HK-2 (cell line): ENCODE data around the gene PLIN5.

ENCODE experiments used
- DNase-seq: peaks from one replicate; pipeline ENCODE4 v3.0.0-alpha.2; 2018; ENCODE audit not compliant: unreplicated experiment

Gene PLIN5

DNA sequence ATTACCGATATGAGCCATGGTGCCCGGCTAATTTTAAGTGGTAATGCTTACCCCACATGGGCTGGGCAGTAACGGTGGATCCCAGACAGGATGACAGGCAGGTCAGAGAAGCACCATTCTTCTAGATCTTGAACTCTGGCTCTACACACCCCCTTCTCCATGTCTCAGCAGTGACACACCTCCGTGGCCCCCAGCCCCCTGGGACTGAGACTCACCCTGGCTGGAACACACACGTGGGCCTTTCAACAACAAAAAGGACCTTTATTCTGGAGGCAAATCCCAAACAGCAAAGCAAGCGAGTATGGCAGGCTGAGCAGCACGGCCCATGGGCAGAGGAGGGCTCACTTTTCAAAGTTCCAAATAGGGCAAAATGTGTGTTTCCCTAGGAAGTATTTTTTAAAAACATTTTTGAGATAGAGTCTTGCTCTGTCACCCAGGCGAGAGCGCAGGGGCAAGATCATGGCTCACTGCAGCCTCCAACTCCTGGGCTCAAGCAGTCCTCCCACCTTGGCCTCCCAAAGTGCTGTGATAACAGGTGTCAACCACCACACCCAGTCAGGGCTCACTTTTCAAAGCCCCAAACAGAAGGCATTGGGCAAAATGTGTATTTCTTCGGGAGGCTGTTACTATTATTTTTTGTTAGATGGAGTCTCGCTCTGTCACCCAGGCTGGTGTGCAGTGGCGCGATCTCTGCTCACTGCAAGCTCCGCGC lies 12.6 kb downstream of the PLIN5 start:
- DNase-seq: no peak

DNA sequence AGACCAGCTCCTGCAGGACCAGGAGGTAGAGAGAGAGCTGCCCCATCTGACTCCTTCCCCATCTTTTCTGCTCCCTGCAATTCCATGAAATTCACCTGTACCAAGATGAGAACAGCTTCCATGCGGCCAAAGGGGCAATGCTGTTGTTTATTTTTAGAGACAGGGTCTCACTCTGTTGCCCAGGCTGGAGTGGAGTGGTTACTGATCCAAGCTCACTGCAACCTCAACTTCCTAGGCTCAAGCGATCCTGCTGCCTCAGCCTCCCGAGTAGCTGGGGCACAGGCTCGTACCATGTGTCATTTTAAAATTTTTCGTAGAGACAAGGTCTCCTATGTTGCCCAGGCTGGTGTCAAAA lies 13.2 kb downstream of the PLIN5 start:
- DNase-seq: no peak

DNA sequence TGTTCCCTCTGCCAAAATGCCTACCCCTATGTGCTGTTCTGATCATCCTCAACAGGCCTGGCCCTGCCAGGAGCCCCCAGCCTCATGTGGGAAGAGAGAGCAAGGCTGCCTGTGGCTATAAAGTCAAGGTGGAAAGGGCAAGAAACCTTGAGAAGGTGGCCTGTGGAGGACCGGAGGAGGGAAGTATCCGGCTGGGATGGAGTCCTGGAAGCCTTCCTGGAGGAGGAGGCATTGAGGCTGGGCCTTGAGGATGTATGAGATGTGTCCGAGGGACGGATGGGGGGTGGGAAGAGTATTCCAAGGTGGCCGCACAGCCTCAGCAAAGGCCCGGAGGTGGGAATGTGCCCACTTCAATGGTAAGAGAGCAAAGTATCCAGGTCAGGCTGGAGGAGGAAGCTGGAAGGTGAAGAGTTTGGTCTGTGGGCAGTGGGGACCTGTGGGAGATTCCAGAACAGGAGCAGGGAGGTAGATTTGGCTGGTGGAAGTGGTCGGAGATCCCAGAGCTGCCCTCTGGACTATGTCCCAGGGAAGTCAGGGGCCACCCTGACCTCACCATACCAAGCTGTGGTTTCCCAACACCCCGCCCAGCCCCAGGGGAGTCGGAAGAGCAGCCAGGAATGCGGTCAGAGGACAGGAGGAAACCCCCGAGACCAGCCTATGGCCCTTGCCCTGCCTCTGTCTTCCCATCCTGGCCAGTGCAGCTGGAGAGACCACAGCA lies 13.7 kb downstream of the PLIN5 start:
- DNase-seq: peak; percentile 36

DNA sequence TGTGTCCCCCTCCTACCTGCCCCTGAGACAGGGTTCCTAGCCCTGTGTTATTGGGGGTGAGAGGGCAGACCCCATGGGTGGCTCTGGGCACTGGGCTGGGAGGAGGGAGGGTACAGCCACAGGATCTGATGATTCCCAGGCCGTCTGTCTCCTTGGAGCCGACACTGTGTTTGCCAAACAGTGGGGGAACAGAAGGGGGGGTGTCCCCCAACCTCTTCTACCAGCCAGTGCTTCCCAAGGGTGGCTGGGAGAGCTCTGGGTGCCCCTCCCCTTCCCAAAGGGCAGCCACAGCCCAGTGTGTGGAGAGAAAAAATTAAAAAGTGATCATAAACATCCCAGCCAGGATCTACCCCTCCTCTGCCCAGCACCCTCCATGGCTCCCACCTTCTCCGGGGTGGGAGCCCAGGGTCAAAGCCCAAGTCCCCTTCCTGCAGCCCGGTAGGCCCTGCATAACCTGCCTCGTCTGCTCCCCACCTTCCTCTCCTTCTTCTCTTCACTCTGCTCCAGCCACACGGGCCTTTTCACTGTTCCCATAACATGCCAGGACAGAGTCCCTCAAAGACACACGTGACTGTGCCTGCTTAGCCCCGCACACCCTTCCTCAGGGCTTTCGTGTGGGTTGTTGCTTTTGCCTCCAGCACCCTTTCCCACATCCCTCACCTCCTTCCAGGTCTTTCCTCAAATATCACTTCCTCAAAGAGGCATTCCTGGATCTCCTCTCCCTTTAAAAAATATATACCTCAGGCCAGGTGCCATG lies 15.3 kb downstream of the PLIN5 start:
- no peak for DNase-seq

DNA sequence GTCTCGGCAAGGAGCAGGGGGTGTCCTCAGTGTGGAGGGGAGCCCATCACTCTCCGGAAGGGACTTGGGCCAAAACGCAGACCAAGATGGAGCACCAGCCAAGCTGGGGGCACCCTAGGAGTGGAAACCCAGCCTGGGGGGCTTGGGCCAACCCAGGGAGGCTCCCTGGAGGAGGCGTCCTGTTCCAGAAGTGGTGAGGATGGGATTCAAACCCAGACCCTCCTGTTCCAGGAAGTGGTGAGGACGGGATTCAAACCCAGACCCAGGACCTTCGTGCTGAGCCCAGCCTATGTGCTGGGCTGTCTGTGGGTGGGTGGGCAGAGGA lies 15.9 kb downstream of the PLIN5 start:
- DNase-seq: no peak

DNA sequence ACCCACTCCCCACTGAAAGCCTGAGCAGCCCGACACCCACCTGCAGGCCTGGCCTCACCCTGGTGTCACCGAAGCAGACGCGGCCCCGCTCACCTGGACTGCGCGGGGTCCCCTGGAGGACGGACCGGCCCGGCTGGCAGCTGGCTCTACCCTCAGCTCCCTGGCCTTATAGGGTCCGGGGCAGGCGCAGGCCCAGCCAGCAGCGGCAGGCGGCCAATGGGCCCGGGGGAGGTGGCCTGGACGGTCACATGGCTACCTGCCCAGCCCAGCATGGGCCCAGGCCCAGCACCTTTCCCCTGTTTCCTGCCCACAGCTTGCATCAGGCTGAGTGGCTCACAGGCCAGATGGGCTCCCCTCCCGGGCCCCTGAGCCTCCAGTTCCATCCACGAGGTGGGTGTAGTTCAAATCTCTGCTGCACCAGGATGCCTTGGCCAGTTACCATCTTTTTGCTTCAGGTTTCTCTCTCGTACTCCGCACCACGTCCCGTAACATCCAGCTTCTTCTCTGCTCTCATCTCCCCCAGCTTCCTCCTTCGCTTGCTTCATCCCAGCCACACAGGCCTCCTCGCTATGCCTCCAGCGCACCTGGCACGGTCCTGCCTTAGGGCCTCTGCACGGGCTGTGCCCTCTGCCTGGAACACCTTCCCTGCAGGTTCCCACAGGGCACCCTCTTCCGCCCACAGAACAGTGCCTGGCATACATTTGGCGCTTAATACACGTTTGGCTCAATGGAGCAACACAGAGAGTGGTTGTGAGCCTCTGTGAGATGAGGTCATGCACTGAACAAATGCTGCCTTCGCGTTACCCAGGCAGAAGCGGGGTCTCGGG lies 16.5 kb downstream of the PLIN5 start, which contains the start of gene PLIN4:
TSS of gene PLIN4 (minus strand) at position 142 of the 827 bp plus-strand sequence. CDS start 214 bp downstream, outside the sequence.
- peak; percentile 36 for DNase-seq

DNA sequence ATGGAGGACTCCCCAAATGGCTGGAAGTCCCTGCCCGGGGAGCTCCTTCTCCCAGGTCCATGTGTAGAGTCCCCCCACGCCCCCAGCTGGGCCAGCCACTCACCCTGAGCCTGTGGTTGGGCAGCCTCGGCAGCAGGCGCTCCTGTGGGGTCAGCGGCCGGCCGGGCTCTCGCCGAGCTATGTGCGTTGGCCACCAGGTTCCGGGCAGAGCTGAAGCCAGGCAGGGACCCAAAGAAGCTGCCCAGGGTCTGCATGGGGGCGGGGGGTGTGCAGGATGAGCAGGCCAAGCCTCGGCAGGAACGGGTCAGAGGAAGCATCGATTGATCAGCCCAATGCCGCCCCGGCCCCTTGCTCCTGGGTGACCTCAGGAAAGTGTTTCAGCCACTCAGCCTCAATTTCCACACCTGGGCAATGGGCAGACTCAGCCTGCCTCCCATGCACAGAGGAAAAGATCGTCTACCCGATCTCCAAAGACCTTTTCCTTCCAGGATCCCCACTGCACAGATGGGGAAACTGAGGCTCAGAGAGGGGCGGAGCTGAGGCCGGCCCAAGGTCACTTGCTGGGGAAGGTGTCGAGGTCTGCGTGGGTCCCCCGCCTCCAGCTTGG lies 17.5 kb downstream of the PLIN5 start:
- DNase-seq: no peak

DNA sequence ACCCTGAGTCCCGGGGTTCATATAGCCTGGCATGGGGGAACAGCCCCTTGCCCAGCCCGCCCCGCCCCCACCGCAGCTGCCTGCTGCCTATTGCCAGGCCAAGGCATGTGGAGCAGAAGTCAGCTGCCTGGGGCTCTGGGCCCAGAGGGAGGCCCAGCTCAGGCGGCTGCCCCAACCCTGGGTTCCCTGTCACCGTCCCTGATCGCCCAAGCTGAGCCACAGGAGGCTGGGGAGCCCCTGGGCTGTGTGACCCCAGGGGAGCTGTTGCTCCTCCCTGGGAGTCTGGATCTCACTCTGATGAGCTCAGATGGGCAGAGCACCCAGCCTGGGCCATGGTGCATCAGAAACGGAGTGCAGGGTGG lies 18.1 kb downstream of the PLIN5 start:
- no peak for DNase-seq

DNA sequence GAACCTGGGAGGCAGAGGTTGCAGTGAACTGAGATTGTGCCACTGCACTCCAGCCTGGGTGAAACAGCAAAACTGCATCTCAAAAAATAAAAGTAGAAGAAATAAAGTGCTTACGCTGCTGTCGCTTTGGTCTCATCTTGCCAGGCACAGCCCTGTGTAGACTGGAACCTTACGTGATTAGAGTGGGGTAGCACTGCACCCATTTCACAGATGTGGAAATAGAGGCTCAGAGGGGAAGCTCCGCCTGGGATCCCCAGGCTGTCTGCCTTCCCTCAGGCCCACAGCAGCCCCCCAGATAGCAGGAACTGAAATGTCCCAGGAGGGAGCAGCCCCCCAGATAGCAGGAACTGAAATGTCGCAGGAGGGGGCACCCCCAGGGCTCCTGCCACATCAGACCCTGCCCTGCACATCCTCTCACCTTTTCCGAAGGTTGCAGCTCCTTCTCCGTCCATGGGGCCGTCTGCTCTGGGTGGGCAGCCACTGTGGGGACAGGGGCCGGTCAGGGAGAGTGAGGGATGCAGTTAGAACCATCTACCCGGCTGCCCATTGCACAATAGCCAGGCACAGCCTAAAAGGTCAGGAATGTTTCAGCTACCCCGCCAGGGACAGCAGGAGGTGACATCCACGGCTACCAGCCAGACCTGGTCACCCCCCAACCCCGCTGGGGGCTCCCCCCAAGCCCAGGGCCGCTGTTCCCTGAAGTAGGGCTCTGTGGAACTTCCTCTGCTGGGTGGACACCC lies 18.7 kb downstream of the PLIN5 start:
- DNase-seq: no peak

DNA sequence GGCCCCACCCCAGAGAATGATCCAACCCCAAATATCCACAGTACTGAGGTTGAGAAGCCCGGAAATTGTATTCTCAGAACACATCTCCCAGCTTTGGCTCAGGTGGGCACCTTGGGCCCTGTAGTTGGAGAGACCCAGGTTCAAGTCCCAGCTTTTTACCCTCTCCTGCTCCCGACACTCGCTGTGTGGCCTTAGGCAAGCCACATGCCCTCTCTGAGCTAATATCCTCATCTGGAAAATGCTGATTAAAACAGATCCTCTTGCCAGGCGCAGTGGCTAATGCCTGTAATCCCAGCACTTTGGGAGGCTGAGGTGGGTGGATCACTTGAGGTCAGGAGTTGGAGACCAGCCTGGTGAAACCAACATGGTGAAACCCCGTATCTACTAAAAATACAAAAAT lies 19.3 kb downstream of the PLIN5 start:
- no peak for DNase-seq

DNA sequence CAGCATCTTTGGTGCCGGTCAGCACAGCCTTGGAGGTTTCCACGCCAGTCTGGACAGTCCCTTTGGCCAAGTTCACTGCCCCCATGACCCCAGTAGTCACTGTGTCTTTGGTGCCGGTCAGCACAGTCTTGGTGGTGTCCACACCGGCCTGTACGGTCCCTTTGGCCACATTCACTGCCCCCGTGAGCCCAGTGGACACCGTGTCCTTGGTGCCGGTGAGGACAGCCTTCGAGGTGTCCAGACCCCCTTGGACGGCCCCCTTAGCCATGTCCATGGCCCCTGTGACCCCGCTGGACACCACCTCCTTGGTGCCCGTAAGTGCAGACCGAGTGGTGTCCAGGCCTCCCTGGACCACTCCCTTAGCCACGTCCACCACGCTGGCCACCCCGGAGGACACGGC lies 21.8 kb downstream of the PLIN5 start:
- no peak for DNase-seq

DNA sequence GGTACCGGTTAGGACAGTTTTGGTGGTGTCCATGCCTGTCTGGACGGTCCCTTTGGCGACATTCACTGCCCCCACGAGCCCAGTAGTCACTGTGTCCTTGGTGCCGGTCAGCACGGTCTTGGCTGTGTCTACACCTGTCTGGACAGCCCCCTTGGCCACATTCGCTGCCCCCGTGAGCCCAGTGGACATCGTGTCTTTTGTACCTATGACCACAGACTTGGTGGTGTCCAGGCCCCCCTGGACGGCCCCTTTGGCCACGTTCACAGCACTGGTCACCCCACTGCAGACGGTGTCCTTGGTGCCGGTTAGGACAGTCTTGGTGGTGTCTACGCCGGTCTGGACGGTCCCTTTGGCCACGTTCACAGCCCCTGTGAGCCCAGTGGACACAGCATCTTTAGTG lies 23.0 kb downstream of the PLIN5 start:
- no peak for DNase-seq

DNA sequence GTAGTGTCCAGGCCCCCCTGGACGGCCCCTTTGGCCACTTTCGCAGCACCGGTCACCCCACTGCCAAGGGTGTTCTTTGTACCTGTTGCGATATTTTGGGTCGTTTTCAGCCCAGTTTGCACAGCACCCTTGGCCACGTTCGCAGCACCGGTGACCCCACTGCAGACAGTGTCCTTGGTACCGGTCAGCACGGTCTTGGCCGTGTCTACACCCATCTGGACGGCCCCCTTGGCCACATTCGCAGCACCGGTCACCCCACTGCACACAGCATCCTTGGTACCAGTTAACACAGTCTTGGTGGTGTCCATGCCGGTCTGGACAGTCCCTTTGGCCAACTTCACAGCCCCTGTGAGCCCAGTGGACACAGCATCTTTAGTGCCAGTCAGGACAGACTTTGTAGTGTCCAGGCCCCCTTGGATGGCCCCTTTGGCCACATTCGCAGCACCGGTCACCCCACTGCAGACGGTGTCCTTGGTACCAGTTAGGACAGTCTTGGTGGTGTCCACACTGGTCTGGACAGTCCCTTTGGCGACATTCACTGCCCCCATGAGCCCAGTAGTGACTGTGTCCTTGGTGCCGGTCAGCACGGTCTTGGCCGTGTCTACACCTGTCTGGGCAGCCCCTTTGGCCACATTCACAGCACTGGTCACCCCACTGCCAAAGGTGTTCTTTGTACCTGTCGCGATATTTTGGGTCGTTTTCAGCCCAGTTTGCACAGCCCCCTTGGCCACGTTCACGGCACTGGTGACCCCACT lies 23.5 kb downstream of the PLIN5 start:
- DNase-seq: no peak

DNA sequence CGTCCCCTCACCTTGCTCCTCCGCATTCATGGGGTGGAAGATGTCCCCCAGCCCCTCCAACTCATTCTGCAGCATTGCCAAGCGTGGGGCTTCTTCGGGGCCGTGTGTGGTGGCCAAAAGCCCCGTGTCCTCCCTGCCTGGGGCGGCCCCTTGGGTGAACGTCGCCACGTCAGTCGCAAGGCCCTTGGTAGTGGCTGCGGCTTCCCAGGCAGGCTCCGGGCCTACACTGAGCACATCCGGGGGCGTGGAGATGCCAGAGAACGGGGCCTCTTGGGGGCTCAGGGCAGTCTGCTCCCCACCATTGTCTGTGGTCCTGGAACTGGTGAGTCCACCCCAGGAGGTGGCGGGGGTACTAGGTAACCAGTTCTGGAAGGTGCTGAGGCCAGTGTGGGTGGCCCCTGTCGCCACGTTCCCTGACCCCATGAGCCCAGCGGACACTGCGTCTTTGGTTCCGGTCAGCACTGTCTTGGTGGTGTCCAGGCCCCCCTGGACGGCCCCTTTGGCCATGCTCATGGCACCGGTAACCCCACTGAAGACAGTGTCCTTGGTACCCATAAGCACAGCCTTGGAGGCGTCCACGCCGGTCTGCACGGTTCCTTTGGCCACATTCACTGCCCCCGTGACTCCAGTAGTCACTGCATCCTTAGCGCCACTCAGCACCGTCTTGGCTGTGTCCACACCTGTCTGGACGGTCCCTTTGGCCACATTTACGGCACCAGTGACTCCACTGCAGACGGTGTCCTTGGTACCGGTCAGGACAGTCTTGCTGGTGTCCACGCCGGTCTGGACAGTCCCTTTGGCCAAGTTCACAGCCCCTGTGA lies 24.4 kb downstream of the PLIN5 start:
- DNase-seq: no peak

DNA sequence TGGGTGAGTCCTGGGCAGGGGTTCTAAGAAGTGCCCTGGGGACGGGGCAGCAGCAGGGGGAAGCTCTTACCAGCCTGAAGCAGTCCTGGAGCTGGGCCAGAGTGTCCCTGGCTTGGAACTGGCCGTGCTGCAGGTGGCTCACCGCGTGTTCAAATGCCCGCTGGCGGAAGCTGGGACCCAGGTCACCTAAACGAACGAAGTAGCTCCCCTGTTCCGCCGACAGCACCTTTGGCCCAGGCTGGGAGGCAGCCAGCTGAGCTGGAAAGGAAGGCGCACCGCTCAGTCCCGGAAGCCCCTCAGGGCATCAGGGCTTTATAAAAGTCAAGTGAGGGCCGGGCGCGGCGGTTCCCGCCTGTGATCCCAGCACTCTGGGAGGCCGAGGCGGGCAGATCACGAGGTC lies 26.3 kb downstream of the PLIN5 start:
- DNase-seq: no peak

DNA sequence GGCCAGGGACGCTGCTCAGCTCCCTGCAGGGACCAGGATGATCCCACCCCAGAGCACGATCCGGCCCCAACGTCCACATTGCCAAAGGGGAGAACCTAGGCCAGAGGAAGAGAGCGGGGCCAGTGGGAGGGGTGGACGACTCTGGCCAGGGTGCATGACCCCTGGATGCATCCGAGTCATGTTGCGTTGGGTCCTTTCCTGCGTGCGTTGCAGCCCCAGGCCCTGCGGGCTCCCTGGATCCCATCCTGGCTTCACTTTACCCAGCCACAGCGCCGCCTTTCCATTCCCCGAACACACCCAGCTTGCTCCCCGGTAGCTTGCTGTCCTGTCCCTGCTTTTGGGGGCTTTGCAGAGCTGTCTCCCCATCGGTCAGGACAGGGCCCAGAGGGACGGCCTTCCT lies 27.2 kb downstream of the PLIN5 start:
- no peak for DNase-seq

DNA sequence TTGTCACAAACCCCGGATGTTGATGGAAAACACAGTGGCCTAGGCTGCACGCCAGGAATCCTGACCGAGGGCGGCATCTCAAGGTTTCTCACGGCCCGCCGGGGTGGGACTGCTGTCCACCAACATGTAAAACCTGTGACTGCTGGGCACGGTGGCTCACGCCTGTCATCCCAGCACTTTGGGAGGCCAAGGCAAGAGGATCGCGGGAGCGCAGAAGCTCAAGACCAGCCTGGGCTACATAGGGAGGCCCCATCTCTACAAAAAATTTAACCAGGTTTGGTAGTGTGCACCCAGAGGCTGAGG lies 27.9 kb downstream of the PLIN5 start:
- no peak for DNase-seq

DNA sequence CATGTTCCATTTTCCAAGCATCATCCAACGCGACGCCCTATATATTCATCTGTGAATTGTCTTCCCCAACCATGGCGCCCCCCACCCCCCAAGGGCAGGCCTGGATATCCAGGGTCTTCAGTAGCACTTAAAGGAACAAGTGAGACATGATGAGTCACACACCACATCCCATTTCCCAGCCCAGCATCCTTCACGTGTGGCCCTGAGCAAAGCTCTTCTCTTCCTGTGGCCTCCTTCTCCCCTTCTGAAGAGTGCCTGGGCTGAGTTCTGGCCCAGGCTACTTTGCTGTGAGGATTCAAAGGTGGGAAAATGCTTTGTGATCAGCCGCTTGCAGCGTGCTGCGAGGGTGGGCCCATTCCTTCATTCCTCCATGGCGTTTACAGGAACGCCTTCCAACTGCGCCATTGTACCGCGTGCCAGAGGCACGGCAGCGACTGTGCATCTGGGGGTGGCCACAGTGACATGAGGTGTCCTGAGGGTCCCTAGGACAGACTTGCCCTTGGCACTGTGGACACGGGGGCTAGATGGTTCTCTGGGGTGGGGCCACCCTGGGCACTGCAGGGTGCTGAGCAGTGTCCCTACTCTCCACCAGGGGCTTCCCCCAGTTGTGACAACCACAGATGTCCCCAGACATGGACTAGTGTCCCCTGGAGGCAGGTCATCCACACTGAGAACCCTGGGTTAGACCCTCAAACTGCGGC lies 28.4 kb downstream of the PLIN5 start:
- DNase-seq: peak; percentile 56
